Left ventricle myocardium inferior (tissue), 1 donor: ENCODE measurements around the gene MARK3. TPM values are rescaled to one million over a fixed set of nuclear protein-coding genes. Genes with fewer than 3 reads are reported as not detected.

Experiments
- DNase-seq: peaks from one replicate; pipeline ENCODE4 v3.0.0-alpha.2; 2020
- H3K27ac ChIP-seq: fragments of 200-600 bp; replicated peaks from 2 replicates; pipeline ENCODE4 v1.8.0; 2021
- H3K27me3 ChIP-seq: fragments of 200-600 bp; 2 replicates; pipeline ENCODE4 v1.8.0; 2021; ENCODE audit warnings: low read depth
- H3K36me3 ChIP-seq: fragments of 200-600 bp; 2 replicates; pipeline ENCODE4 v1.8.0; 2021
- H3K4me1 ChIP-seq: fragments of 200-600 bp; 2 replicates; pipeline ENCODE4 v1.8.0; 2021
- H3K4me3 ChIP-seq: fragments of 200-600 bp; 2 replicates; pipeline ENCODE4 v1.8.0; 2021; ENCODE audit warnings: mild to moderate bottlenecking, moderate library complexity
- H3K9me3 ChIP-seq: fragments of 200-600 bp; replicated peaks from 2 replicates; pipeline ENCODE4 v1.8.0; 2021
- intact Hi-C: fragments of 100-400 bp; cut with micrococcal nuclease; formaldehyde crosslinking; loops from one replicate; pipeline ENCODE4 v1.11.0; 2022
- total RNA-seq: library from RNA; stranded (reverse); fragmentation: NEBNext Ultra II Directional; extraction: Animal tissue kit (Norgen Biotek cat#: 25700); gene quantifications from one replicate; pipeline ENCODE4 v1.2.1, GENCODE V29; 2021
- TF ChIP-seq, protein P1 (sequence below): fragments of 200-600 bp; IDR thresholded peaks from 2 replicates; pipeline ENCODE4 v1.8.0; 2021; ENCODE audit warnings: antibody characterized with exemption, mild to moderate bottlenecking, borderline replicate concordance
- donor health status: DM: no; HTN: yes; CAD: no; lungs with severe emphysema.

MARK3 gene
- total RNA-seq, 1 donor from 2014 or later = 103 TPM

DNA sequence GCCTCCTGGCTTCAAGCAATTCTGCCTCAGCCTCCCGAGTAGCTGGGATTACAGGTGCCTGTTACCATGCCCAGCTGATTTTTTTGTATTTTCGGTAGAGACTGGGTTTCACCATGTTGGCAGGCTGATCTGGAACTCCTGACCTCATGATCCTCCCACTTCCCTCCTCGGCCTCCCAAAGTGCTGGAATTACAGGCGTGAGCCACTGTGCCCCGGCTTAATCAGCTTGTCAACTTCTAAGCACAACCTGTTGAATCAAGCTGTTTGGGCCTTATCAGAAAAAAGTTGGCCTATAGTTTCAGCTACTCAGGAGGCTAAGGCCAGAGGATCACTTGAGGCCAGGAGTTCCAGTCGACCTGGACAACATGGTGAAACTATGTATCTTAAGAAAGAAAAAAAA, 7.9 kb downstream of the MARK3 start:
- intact Hi-C loops = loop anchor here (10.0 kb wide), 1 partner anchor 52 kb away; no protein-coding TSS in a partner anchor

GRCh38 chr14:103393676-103394626, 8.7 kb downstream of the MARK3 start:
- no peak for DNase-seq
- intact Hi-C loops = loop anchor here (10.0 kb wide), 1 partner anchor 51 kb away; no protein-coding TSS in a partner anchor
- Histone ChIP-seq H3K27me3 (no peaks in the 10 kb centered on the region), H3K4me3 (peak overlapping the region; percentile 46), H3K27ac (peak overlapping the region; percentile 87), H3K36me3 (no peaks in the 10 kb centered on the region), H3K4me1 (peaks cover 97% of the 10 kb centered on the region), H3K9me3 (no peaks in the 10 kb centered on the region)
- TF ChIP-seq, protein P1, sequence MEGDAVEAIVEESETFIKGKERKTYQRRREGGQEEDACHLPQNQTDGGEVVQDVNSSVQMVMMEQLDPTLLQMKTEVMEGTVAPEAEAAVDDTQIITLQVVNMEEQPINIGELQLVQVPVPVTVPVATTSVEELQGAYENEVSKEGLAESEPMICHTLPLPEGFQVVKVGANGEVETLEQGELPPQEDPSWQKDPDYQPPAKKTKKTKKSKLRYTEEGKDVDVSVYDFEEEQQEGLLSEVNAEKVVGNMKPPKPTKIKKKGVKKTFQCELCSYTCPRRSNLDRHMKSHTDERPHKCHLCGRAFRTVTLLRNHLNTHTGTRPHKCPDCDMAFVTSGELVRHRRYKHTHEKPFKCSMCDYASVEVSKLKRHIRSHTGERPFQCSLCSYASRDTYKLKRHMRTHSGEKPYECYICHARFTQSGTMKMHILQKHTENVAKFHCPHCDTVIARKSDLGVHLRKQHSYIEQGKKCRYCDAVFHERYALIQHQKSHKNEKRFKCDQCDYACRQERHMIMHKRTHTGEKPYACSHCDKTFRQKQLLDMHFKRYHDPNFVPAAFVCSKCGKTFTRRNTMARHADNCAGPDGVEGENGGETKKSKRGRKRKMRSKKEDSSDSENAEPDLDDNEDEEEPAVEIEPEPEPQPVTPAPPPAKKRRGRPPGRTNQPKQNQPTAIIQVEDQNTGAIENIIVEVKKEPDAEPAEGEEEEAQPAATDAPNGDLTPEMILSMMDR = peak; percentile 92

More for the DNA sequence above, 7.9 kb downstream of the MARK3 start:
- Histone ChIP-seq H3K9me3 (no peaks in the 10 kb centered on the region), H3K36me3 (no peaks in the 10 kb centered on the region), H3K4me1 (peaks cover 97% of the 10 kb centered on the region), H3K27ac (peak overlapping the region; percentile 87), H3K4me3 (peak overlapping the region; percentile 46), H3K27me3 (no peaks in the 10 kb centered on the region)
- TF ChIP-seq, protein P1 = no peak
- DNase-seq = no peak

DNA sequence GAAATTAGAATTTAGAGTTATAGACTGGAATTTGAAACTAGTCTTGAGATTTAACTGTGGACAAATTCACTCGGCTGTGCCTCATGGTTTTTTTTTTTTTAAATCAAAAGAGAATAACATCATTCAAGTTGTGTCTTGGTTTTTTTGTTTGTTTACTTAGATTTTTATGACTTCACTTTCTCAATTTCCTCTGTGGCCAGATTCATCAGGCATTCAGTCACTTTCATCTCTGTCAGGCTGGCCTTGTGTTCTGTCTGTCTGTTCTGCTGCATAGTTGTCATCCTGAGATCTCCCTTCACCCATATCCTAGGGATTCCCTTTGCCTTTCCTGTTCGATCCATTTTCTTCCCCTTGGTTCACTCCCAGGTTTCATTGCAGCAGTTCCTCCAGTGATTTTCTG, 10.0 kb downstream of the MARK3 start:
- Histone ChIP-seq H3K27ac (peak overlapping the region; percentile 87), H3K4me3 (no peak overlapping the region), H3K4me1 (peaks cover 100% of the 10 kb centered on the region), H3K27me3 (no peaks in the 10 kb centered on the region), H3K36me3 (no peaks in the 10 kb centered on the region), H3K9me3 (no peaks in the 10 kb centered on the region)
- intact Hi-C loops = loop anchor here (10.0 kb wide), 1 partner anchor 50 kb away; no protein-coding TSS in a partner anchor
- no peak for DNase-seq
- TF ChIP-seq, protein P1 = no peak

GRCh38 chr14:103396463-103396862, 11.2 kb downstream of the MARK3 start:
- H3K9me3 ChIP-seq = no peaks in the 10 kb centered on the region
- H3K4me1 ChIP-seq = peaks cover 98% of the 10 kb centered on the region
- intact Hi-C loops = loop anchor here (10.0 kb wide), 1 partner anchor 48 kb away; no protein-coding TSS in a partner anchor
- no peaks in the 10 kb centered on the region for H3K36me3 ChIP-seq
- no peak for DNase-seq
- TF ChIP-seq, protein P1 = no peak
- peak overlapping the region; percentile 87 for H3K27ac ChIP-seq
- H3K4me3 ChIP-seq = no peak overlapping the region
- no peaks in the 10 kb centered on the region for H3K27me3 ChIP-seq

DNA sequence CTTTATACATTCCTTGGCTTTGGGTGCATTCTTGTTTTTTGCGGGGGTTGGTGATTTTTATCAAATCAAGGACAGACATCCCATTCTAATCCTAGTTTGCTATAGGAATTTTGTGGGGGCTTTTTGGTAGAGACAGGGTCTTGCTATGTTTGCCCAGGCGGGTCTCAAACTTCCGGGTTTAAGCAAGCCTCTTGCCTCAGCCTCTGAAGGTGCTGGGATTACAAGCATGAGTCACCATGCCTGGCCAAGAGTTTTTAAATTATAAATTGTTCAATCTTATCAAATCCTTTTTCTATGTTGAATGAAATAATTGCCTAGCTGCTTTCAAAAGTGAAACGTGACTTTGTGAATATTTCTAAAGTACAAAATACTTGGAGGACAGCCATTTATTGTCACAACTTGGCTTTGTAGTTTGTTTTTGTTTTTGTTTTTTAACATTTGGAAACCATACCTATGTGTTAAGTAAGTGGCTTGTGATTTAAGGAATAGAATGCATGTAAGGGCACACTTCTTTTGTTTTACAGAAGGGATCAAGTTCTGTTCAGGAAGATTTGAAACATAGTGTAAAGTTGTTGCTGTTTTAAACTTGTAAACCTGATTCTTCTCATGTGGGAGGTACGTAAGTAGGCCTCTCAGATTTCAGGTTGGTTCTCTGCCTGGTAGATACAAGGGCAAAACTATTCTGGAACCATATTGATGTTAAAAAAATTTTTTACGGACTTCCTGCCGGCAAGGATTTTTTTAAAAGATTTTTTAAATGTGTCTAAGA, 13.4 kb downstream of the MARK3 start:
- H3K4me3 ChIP-seq = no peak overlapping the region
- no peaks in the 10 kb centered on the region for H3K9me3 ChIP-seq
- intact Hi-C loops = loop anchor here (10.0 kb wide), 1 partner anchor 46 kb away; no protein-coding TSS in a partner anchor
- peak overlapping the region; percentile 87 for H3K27ac ChIP-seq
- H3K4me1 ChIP-seq = peaks cover 98% of the 10 kb centered on the region
- DNase-seq = no peak
- H3K27me3 ChIP-seq = no peaks in the 10 kb centered on the region
- no peaks in the 10 kb centered on the region for H3K36me3 ChIP-seq
- TF ChIP-seq, protein P1 = no peak
